T-helper 2 cell treated with Interferon-gamma antibody and Interleukin-4, amounts not matched to agents 5 μg/mL and 100 μg/mL, for 36 hours (primary cell): ENCODE results near the gene DCTN3.

Experiments
- DNase-seq: peaks from one replicate; pipeline ENCODE4 v3.0.0; 2021; ENCODE audit warnings: low spot score
- H3K27ac Mint-ChIP-seq: one replicate; pipeline ENCODE4 v1.8.0; 2021; ENCODE audit warnings: mild to moderate bottlenecking, mixed read lengths
- H3K27me3 Mint-ChIP-seq: one replicate; pipeline ENCODE4 v1.8.0; 2021; ENCODE audit warnings: low read depth, mixed read lengths
- H3K36me3 Mint-ChIP-seq: one replicate; pipeline ENCODE4 v1.8.0; 2021; ENCODE audit warnings: low read depth, mixed read lengths
- H3K4me1 Mint-ChIP-seq: one replicate; pipeline ENCODE4 v1.8.0; 2021; ENCODE audit warnings: low read depth, mixed read lengths
- H3K4me3 Mint-ChIP-seq: one replicate; pipeline ENCODE4 v1.8.0; 2022; ENCODE audit warnings: mild to moderate bottlenecking, moderate library complexity, mixed read lengths
- H3K9me3 Mint-ChIP-seq: one replicate; pipeline ENCODE4 v1.8.0; 2021; ENCODE audit warnings: mixed read lengths

The DCTN3 gene

GRCh38 chr9:34573599-34574325 is 46.5 kb downstream of the DCTN3 start:
- H3K27me3 Mint-ChIP-seq, result peaks cover 32% of the 10 kb centered on the region
- H3K36me3 Mint-ChIP-seq, result no peaks in the 10 kb centered on the region
- no peak overlapping the region for H3K27ac Mint-ChIP-seq
- no peak overlapping the region for H3K4me3 Mint-ChIP-seq
- DNase-seq, result no peak
- H3K9me3 Mint-ChIP-seq, result no peaks in the 10 kb centered on the region
- H3K4me1 Mint-ChIP-seq, result peaks cover 3% of the 10 kb centered on the region

GRCh38 chr9:34572628-34573027 is 47.7 kb downstream of the DCTN3 start:
- Mint-ChIP-seq H3K36me3 (no peaks in the 10 kb centered on the region), H3K27ac (no peak overlapping the region), H3K27me3 (peaks cover 28% of the 10 kb centered on the region), H3K9me3 (no peaks in the 10 kb centered on the region), H3K4me3 (no peak overlapping the region), H3K4me1 (peaks cover 2% of the 10 kb centered on the region)
- DNase-seq, result no peak

GRCh38 chr9:34572092-34572491 is 48.2 kb downstream of the DCTN3 start:
- H3K4me1 Mint-ChIP-seq, result no peaks in the 10 kb centered on the region
- H3K9me3 Mint-ChIP-seq, result no peaks in the 10 kb centered on the region
- peaks cover 22% of the 10 kb centered on the region for H3K27me3 Mint-ChIP-seq
- no peaks in the 10 kb centered on the region for H3K36me3 Mint-ChIP-seq
- DNase-seq, result no peak
- H3K27ac Mint-ChIP-seq, result no peak overlapping the region
- H3K4me3 Mint-ChIP-seq, result no peak overlapping the region

GRCh38 chr9:34571481-34571810 is 48.8 kb downstream of the DCTN3 start:
- Mint-ChIP-seq H3K9me3 (no peaks in the 10 kb centered on the region), H3K4me1 (no peaks in the 10 kb centered on the region), H3K27ac (no peak overlapping the region), H3K4me3 (no peak overlapping the region), H3K27me3 (peaks cover 23% of the 10 kb centered on the region), H3K36me3 (no peaks in the 10 kb centered on the region)
- DNase-seq, result no peak

DNA sequence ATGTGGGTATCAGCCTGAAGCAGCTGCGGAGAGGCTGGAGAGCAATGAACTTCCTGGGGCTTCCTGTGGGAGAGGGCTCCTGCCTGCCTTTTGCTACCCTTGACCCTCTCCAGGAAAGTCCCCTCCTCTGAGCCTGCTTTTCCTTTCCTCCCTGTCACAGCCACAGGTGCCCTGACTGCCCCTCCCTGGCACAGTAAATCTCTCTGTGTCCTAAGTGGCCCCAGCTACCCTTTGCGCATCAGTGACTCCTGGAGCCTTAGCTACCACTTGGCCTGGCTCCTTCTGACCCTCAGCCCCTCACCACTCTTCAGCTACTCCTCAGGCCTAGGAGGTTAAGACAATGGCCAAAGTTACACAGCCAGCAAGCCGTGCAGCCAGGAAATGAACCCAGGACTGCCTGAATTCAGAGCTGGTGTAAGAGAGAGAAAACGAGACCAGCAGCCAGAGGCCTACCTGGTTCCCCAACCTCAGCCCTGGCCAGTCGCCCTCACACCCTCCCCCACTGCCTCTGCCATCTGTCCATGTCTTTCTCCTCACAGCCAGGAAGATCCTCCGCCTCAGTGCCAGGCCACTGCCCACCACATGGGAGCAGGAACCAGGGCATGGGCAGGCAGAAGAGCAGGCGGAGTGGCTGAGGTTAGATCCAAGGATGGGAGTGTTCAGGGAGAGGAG is 49.4 kb downstream of the DCTN3 start:
- Mint-ChIP-seq H3K36me3 (no peaks in the 10 kb centered on the region), H3K27me3 (peaks cover 19% of the 10 kb centered on the region), H3K27ac (no peak overlapping the region)

DNA sequence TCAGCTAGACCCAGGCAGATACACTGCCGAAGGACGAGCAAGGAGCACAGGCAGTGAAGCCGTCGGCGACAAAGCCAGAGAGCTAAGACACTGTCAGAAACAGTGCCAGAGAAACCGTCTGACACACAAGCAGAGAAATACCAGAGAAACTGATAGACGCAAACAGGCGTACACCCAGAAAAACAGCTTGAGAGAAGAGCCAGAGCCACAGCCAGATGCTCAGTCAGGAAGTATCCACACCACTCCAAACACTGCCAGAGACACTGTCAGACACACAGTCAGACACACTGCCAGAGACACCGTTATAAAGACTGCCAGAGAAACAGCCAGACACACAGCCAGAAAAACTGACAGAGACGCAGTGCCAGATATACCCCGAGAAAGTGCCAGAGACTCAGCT is 49.9 kb downstream of the DCTN3 start:
- Mint-ChIP-seq H3K27ac (no peak overlapping the region), H3K27me3 (peaks cover 15% of the 10 kb centered on the region), H3K9me3 (no peaks in the 10 kb centered on the region), H3K36me3 (no peaks in the 10 kb centered on the region), H3K4me1 (no peaks in the 10 kb centered on the region), H3K4me3 (no peak overlapping the region)
- no peak for DNase-seq

More for the DNA sequence above, 49.4 kb downstream of the DCTN3 start:
- Mint-ChIP-seq H3K4me3 (no peak overlapping the region), H3K4me1 (no peaks in the 10 kb centered on the region), H3K9me3 (no peaks in the 10 kb centered on the region)
- DNase-seq, result no peak

- Mint-ChIP-seq H3K27ac (no peak overlapping the region), H3K4me1 (no peaks in the 10 kb centered on the region), H3K27me3 (peaks cover 12% of the 10 kb centered on the region), H3K4me3 (no peak overlapping the region), H3K36me3 (no peaks in the 10 kb centered on the region), H3K9me3 (no peaks in the 10 kb centered on the region)
- DNase-seq, result no peak
These were observed 51.5 kb downstream of the DCTN3 start for GRCh38 chr9:34568774-34569173.

- Mint-ChIP-seq H3K4me1 (no peaks in the 10 kb centered on the region), H3K27ac (no peak overlapping the region), H3K27me3 (peaks cover 12% of the 10 kb centered on the region), H3K9me3 (no peaks in the 10 kb centered on the region), H3K4me3 (no peak overlapping the region), H3K36me3 (no peaks in the 10 kb centered on the region)
- no peak for DNase-seq
These were observed 52.2 kb downstream of the DCTN3 start for GRCh38 chr9:34568133-34568532.

- H3K4me3 Mint-ChIP-seq, result no peak overlapping the region
- no peaks in the 10 kb centered on the region for H3K36me3 Mint-ChIP-seq
- DNase-seq, result no peak
- H3K27me3 Mint-ChIP-seq, result peaks cover 12% of the 10 kb centered on the region
- H3K9me3 Mint-ChIP-seq, result no peaks in the 10 kb centered on the region
- no peaks in the 10 kb centered on the region for H3K4me1 Mint-ChIP-seq
- no peak overlapping the region for H3K27ac Mint-ChIP-seq
These were observed 53.3 kb downstream of the DCTN3 start for GRCh38 chr9:34566972-34567371.

- no peaks in the 10 kb centered on the region for H3K36me3 Mint-ChIP-seq
- no peak overlapping the region for H3K27ac Mint-ChIP-seq
- H3K27me3 Mint-ChIP-seq, result peaks cover 12% of the 10 kb centered on the region
- no peaks in the 10 kb centered on the region for H3K9me3 Mint-ChIP-seq
- no peak for DNase-seq
- H3K4me3 Mint-ChIP-seq, result no peak overlapping the region
- no peaks in the 10 kb centered on the region for H3K4me1 Mint-ChIP-seq
These were observed 54.0 kb downstream of the DCTN3 start for GRCh38 chr9:34566322-34566721.

GRCh38 chr9:34565856-34566255 is 54.4 kb downstream of the DCTN3 start:
- no peak overlapping the region for H3K27ac Mint-ChIP-seq
- H3K4me1 Mint-ChIP-seq, result no peaks in the 10 kb centered on the region
- DNase-seq, result no peak
- H3K4me3 Mint-ChIP-seq, result no peak overlapping the region
- H3K9me3 Mint-ChIP-seq, result no peaks in the 10 kb centered on the region
- H3K27me3 Mint-ChIP-seq, result peaks cover 12% of the 10 kb centered on the region
- H3K36me3 Mint-ChIP-seq, result no peaks in the 10 kb centered on the region

- Mint-ChIP-seq H3K27ac (no peak overlapping the region), H3K36me3 (no peaks in the 10 kb centered on the region), H3K27me3 (peaks cover 14% of the 10 kb centered on the region), H3K4me1 (no peaks in the 10 kb centered on the region), H3K4me3 (no peak overlapping the region), H3K9me3 (no peaks in the 10 kb centered on the region)
- DNase-seq, result no peak
These were observed 55.7 kb downstream of the DCTN3 start for GRCh38 chr9:34564617-34565016.
